Cardiac muscle cell (in vitro differentiated cells and primary cell): ENCODE results near the gene DPF3. TPM values are rescaled to one million over a fixed set of nuclear protein-coding genes. Genes with fewer than 3 reads are reported as not detected.

Source experiments
- DNase-seq, 2 donors: peaks; one replicate each; pipeline versions ENCODE4 v3.0.0 to v3.0.0-alpha.2; 2010 to 2017; ENCODE audit warnings: low read depth in 1 of 2, low spot score in 1 of 2
- H3K27ac ChIP-seq: fragments of 200-600 bp; sonication (generic); 2 replicates; pipeline ENCODE4 v1.5.1; 2016
- H3K27me3 ChIP-seq: fragments of 200-600 bp; sonication (generic); 2 replicates; pipeline ENCODE4 v1.6.0; 2016; ENCODE audit warnings: control low read depth
- H3K36me3 ChIP-seq: fragments of 200-600 bp; sonication (generic); 2 replicates; pipeline ENCODE4 v1.5.1; 2016; ENCODE audit warnings: control low read depth
- H3K4me1 ChIP-seq: fragments of 200-600 bp; sonication (generic); 2 replicates; pipeline ENCODE4 v1.8.1; 2017; ENCODE audit warnings: low read depth, mild to moderate bottlenecking, mixed run types
- H3K4me3 ChIP-seq: fragments of 200-600 bp; sonication (generic); 2 replicates; pipeline ENCODE4 v1.5.1; 2016; ENCODE audit warnings: mild to moderate bottlenecking
- H3K9me3 ChIP-seq: fragments of 200-600 bp; sonication (generic); 2 replicates; pipeline ENCODE4 v1.5.1; 2017; ENCODE audit warnings: low read depth, mild to moderate bottlenecking, control low read depth
- polyA plus RNA-seq: library from polyadenylated mRNA; unstranded; fragments of >200 nt; fragmentation: Nextera tagmentation; extraction: Ambion mirVana; gene quantifications from 2 replicates; pipeline ENCODE4 v1.2.1, GENCODE V29; 2016
- total RNA-seq: library from RNA; depleted of rRNA; stranded (reverse); fragments of >200 nt; gene quantifications from 2 replicates; pipeline ENCODE4 v1.2.3, GENCODE V29; 2016
- TF ChIP-seq, protein P1 (sequence below): IDR thresholded peaks from 2 replicates; pipeline ENCODE4 v1.5.1; 2012; ENCODE audit warnings: low read depth, mild to moderate bottlenecking, low read length

DPF3 gene
- total and polyA plus RNA-seq, 2 experiments from 2014 or later, result 25.9 to 84.8 TPM

DNA sequence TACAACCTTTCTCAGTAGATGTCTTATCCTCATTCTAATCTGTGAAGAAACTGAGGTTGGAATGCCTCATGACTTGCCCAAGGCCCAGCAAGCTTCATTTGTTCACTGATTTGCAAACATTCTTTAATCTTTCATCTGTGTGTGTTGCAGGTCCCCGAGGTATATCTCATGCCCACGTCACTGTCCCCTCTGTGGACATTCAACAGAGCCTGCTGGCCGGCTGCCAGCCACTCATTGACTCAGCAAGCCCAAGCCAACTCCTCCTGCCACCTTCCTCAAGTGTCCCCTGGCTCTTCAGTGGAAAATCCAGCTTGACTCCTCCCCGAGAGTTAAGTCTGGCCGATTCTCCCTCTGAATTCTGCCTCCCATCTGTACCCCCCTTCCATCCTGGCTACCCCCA lies 30.4 kb upstream of the DPF3 start:
- peak in 1 of 2 donors; percentile 83 for DNase-seq
- no peaks in the 10 kb centered on the region for H3K9me3 ChIP-seq
- TF ChIP-seq, protein P1, sequence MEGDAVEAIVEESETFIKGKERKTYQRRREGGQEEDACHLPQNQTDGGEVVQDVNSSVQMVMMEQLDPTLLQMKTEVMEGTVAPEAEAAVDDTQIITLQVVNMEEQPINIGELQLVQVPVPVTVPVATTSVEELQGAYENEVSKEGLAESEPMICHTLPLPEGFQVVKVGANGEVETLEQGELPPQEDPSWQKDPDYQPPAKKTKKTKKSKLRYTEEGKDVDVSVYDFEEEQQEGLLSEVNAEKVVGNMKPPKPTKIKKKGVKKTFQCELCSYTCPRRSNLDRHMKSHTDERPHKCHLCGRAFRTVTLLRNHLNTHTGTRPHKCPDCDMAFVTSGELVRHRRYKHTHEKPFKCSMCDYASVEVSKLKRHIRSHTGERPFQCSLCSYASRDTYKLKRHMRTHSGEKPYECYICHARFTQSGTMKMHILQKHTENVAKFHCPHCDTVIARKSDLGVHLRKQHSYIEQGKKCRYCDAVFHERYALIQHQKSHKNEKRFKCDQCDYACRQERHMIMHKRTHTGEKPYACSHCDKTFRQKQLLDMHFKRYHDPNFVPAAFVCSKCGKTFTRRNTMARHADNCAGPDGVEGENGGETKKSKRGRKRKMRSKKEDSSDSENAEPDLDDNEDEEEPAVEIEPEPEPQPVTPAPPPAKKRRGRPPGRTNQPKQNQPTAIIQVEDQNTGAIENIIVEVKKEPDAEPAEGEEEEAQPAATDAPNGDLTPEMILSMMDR, result no peak
- H3K27me3 ChIP-seq, result no peaks in the 10 kb centered on the region
- H3K4me1 ChIP-seq, result peaks cover 3% of the 10 kb centered on the region
- H3K36me3 ChIP-seq, result no peaks in the 10 kb centered on the region
- H3K4me3 ChIP-seq, result no peak overlapping the region
- H3K27ac ChIP-seq, result no peak overlapping the region

GRCh38 chr14:72921396-72921795 lies 27.5 kb upstream of the DPF3 start:
- no peak for DNase-seq
- TF ChIP-seq, protein P1, result no peak
- Histone ChIP-seq H3K27me3 (no peaks in the 10 kb centered on the region), H3K4me3 (no peak overlapping the region), H3K4me1 (peaks cover 3% of the 10 kb centered on the region), H3K9me3 (no peaks in the 10 kb centered on the region), H3K36me3 (no peaks in the 10 kb centered on the region), H3K27ac (no peak overlapping the region)

DNA sequence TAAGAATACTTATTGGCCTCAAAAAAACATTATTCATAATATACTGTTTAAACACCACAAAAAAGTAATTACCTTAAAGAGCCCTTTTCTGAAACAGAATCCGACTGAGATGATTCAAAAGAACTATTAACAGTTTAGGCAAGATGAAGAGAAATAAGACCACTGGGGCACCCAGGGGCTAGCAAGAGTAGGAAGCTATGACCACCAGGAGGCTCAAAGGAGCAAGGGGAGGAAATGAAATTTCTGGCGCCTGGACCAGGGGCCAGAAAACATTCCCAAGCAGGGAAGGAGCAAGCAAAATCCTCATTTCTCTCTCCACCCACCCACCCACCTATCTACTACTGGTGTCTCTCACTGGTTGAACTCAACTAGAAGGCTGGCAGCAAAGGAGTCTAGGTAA lies 26.1 kb upstream of the DPF3 start:
- Histone ChIP-seq H3K27ac (no peak overlapping the region), H3K4me3 (no peak overlapping the region), H3K27me3 (no peaks in the 10 kb centered on the region), H3K36me3 (no peaks in the 10 kb centered on the region), H3K9me3 (no peaks in the 10 kb centered on the region), H3K4me1 (peaks cover 3% of the 10 kb centered on the region)
- TF ChIP-seq, protein P1, result peak; percentile 21
- no peak for DNase-seq

DNA sequence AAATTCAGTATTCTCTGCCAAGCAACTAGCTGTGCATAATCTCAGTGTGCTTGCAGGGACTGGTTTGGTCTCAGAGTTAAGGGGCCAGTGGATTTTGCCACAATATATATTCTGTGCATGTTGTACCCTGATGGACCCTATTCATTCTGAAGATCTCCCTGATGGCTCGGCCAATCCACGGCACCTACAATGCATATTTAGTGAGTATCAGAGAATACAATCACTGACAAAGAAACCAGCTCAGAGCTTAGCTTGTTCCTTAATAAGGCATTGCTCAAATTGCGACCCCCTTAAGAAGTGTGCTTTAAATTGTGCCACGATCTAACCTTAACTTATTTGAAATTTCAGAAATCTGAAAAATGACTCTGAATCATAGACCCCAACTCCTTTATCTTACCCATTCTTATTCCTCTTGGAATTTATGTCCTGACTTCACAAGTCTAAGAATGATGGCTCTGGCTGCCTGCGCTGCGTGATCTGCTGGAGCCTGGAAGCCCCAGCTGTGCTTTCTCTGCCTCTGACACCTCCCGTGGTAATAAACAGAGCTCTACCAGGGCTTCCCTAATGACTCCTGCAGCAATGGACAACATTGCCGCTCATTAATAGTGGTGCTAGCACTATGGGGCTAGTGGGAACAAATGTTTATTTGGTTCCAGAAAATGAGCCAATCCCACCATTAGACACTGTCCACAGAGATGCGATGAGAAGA lies 23.3 kb upstream of the DPF3 start:
- Histone ChIP-seq H3K36me3 (no peaks in the 10 kb centered on the region), H3K9me3 (no peaks in the 10 kb centered on the region), H3K4me1 (no peaks in the 10 kb centered on the region), H3K4me3 (no peak overlapping the region), H3K27ac (no peak overlapping the region), H3K27me3 (no peaks in the 10 kb centered on the region)
- DNase-seq, result peak in 1 of 2 donors; percentile 47
- TF ChIP-seq, protein P1, result no peak

GRCh38 chr14:72916174-72916573 lies 22.3 kb upstream of the DPF3 start:
- Histone ChIP-seq H3K9me3 (no peaks in the 10 kb centered on the region), H3K36me3 (no peaks in the 10 kb centered on the region), H3K4me3 (no peak overlapping the region), H3K27me3 (no peaks in the 10 kb centered on the region), H3K4me1 (no peaks in the 10 kb centered on the region), H3K27ac (no peak overlapping the region)
- DNase-seq, result no peak
- TF ChIP-seq, protein P1, result no peak

GRCh38 chr14:72913809-72914208 lies 19.9 kb upstream of the DPF3 start:
- TF ChIP-seq, protein P1, result no peak
- Histone ChIP-seq H3K9me3 (no peaks in the 10 kb centered on the region), H3K27ac (no peak overlapping the region), H3K4me3 (no peak overlapping the region), H3K4me1 (peaks cover 7% of the 10 kb centered on the region), H3K27me3 (no peaks in the 10 kb centered on the region), H3K36me3 (no peaks in the 10 kb centered on the region)
- DNase-seq, result no peak
